HG03095 (cell line): Measurements from ENCODE around the gene CT47A1.
"Not testable (repeated sequence)": the region's sequence is repeated elsewhere in the genome, so short reads cannot be mapped to it uniquely, and the experiment has no call there.

Source experiments
- ATAC-seq: cut with Tn5 transposase; IDR thresholded peaks from one replicate; pipeline ENCODE4 v1.9.1; 2021; ENCODE audit warnings: moderate library complexity; ENCODE audit not compliant: unreplicated experiment

The CT47A1 gene

GRCh38 chrX:120985660-120986059 lies at the start of gene CT47A1:
TSS of gene CT47A1 (minus strand) at chrX:120985760. CDS start at chrX:120985529, 231 bp downstream.
- ATAC-seq: not testable (repeated sequence)

- no peak for ATAC-seq
Observed at GRCh38 chrX:121032531-121032930, 47.0 kb upstream of the CT47A1 start.

GRCh38 chrX:121030083-121030482 lies 44.5 kb upstream of the CT47A1 start:
- ATAC-seq: no peak

GRCh38 chrX:121028419-121028818 lies 42.9 kb upstream of the CT47A1 start:
- no peak for ATAC-seq

- no peak for ATAC-seq
Observed at GRCh38 chrX:121014826-121015225, 29.3 kb upstream of the CT47A1 start.

- ATAC-seq: no peak
Observed at GRCh38 chrX:121013897-121014455, 28.4 kb upstream of the CT47A1 start.

- no peak for ATAC-seq
Observed at GRCh38 chrX:121011254-121011653, 25.7 kb upstream of the CT47A1 start.

- no peak for ATAC-seq
Observed at GRCh38 chrX:121010218-121010617, 24.7 kb upstream of the CT47A1 start.

- ATAC-seq: no peak
Observed at GRCh38 chrX:121009764-121010163, 24.2 kb upstream of the CT47A1 start.

- ATAC-seq: no peak
Observed at GRCh38 chrX:121008920-121009319, 23.4 kb upstream of the CT47A1 start.

GRCh38 chrX:121000589-121000988 lies 15.0 kb upstream of the CT47A1 start:
- no peak for ATAC-seq

GRCh38 chrX:120999413-120999812 lies 13.9 kb upstream of the CT47A1 start:
- no peak for ATAC-seq

GRCh38 chrX:120956500-120956899 lies 29.1 kb downstream of the CT47A1 start, which contains the start of gene CT47A7:
TSS of gene CT47A7 (minus strand) at chrX:120956600. CDS start at chrX:120956345, 255 bp downstream.
- not testable (repeated sequence) for ATAC-seq
